NCI-H345 treated with DMSO at 0.1 percent for 48 hours (cell line): ENCODE results near the gene LRBA.
"Not testable (repeated sequence)": the region's sequence is repeated elsewhere in the genome, so short reads cannot be mapped to it uniquely, and the experiment has no call there.

Experiments
- DNase-seq: peaks from one replicate; lab custom pipeline; 2025; ENCODE audit not compliant: unreplicated experiment; lab: John Stamatoyannopoulos, UW

The LRBA gene

DNA sequence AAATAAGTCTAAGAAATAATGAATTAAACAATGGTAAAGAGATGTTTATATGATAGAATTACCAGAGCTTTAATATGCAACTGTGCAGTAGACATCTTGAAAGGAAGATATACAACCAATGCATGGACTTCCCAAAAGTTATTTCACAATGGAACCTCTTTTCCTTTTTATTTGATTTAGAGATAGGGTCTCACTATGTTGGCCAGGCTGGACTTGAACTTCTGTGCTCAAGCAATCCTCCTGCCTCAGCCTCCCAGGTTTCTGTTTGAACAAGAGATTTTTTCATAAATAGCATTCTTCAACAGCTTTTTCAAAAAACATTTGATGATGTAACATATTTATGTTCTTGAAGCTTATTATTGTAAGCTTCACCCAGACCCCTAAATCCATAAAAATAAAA, 72.0 kb downstream of the LRBA start:
- no peak for DNase-seq

DNA sequence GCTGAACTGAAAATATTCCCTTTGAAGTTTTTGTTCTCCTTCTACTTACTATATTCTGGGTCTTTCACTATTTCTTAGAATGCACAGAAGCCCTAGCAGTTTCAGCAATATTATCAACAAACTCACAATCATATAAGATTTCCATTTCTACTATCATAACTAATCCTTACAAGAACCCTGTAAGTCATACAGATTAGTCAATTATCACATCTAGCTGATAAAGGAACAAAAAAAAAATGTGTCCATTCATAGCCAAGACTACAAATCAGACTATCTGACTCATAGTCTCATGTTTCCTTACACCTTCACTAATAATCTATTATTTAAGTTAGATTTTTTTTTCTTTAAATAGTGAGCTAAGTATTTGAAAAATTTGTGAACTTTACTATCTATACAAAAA, 72.5 kb downstream of the LRBA start:
- no peak for DNase-seq

DNA sequence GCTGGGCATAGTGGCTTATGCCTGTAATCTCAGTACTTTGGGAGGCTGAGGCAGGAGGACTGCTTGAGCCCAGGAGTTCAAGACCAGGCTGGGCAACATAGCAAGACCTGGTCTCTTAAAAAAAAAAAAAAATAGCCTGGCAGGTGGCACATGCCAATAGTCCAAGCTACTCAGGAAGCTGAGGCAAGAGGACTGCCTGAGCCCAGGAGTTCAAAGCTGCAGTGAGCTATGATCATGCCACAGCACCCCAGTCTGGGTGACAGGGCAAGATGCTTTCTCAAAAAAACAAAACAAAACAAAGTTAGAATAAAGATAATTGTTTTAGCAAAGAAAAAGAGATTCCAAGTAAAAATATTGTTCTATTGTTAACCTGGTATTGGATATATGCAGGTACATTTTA, 75.0 kb downstream of the LRBA start:
- no peak for DNase-seq

- DNase-seq: no peak
Observed at GRCh38 chr4:150939530-150939929, 75.6 kb downstream of the LRBA start.

DNA sequence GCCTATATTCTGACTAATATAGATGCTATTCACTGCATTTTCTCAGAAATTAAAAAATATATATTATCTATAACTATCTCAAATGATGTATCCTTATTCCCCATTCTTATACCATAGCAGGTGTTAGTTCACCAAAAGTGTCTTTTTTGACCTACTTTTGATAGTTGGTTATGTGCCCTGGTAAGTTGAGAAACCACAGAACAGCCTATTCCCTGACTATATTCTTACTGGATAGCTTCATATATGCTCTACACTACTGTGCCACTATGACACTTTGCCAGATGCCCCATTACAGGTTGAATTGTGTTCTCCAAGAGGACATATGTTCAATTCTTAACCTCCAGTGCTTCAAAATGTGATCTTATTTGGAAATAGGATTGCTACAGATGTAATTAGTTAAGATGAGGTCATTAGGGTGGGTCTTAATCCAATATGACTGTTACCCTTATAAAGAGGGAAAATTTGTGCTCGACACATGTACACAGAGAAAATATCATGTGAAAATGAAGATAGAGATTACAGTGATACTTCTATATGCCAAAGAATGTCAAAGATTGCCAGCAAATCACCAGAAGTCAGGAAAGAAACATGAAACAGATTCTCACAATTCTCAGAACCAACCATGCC, 76.1 kb downstream of the LRBA start:
- DNase-seq: no peak

- no peak for DNase-seq
Observed at GRCh38 chr4:150938417-150938816, 76.7 kb downstream of the LRBA start.

DNA sequence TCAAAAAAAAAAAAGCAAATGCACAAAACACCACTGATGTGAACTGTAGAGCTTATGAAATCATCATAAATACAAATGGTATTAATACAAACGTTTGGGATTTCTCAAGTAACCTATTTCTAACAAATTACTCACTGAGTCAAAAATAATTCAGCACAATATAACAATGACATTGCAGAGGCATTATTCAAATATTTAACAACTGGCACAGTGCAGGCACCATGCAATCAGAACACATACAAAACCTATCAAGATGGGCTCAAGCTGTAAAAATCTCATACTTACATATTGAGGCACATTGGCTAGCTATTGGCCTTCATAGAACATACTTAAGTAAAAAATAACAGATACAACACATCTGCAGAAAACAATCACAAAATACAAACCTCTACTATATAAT, 81.1 kb downstream of the LRBA start:
- DNase-seq: no peak

GRCh38 chr4:150931796-150932195, 83.3 kb downstream of the LRBA start:
- no peak for DNase-seq

DNA sequence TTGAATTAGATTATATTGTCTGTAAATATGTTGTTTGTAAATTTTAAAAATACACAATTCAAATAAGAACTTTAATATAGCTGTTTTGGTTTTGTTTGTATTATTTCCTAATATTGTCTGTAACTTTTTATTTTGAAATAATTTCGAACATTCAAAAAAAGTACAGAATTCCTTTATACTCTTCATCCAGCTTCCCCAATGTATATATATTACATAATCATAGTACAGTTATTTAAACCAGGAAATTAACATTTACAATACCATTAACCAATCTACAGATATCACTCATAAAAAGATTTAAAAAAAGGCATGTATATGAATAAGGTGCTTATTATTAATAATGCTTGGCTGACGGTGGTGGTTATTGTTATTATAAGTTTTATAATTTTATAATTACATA, 84.1 kb downstream of the LRBA start:
- no peak for DNase-seq

GRCh38 chr4:150923945-150924344, 91.1 kb downstream of the LRBA start:
- no peak for DNase-seq

GRCh38 chr4:150921486-150921885, 93.6 kb downstream of the LRBA start:
- not testable (repeated sequence) for DNase-seq

DNA sequence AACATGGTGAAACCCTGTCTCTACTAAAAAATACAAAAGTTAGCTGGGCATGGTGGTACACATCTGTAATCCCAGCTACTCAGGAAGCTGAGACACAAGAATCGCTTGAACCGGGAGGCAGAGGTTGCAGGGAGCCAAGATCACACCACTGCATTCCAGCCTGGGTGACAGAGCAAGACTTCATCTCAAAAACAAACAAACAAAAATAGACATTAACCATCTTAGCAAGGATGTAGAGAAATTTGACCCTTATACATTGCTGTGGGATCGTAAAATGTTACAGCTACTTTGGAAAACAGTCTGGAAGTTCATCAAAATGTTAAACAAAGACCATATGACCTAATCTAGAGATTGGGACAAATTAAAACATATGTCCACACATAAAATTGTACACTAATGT, 96.5 kb downstream of the LRBA start:
- DNase-seq: not testable (repeated sequence)

DNA sequence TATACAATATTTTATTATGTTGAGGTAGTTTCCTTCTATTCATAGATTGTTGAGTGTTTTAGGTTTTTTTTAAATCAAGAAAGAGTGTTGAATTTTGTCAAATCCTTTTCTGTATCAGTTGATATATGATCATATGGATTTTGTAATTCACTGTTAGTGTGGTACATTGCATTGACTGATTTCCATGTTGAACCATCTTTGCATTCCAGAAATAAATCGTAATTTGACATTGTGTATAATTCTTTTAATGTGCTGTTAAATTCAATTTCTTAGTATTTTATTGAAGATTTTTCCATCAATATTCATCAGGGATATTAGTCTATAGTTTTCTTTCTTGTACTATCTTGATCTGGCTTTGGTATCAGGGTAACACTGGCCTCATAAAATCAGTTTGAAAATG, 103.8 kb downstream of the LRBA start:
- no peak for DNase-seq

DNA sequence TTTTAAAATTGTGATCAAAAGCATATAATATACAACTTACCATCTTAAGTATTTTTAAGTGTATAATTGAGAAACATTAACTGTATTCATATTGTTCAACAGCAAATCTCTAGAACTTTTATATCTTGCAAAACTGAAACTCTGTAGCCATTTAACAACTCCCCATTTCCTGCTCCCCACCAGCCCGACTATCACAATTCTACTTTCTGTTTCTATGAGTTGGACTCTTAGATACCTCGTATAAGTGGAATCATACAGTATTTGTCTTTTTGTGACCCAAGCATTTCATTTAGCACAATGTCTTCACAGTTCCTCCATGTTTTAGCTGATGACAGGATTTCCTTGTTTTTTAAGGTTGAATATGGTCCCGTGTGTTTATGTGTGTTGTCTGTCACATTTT, 106.0 kb downstream of the LRBA start:
- DNase-seq: no peak

DNA sequence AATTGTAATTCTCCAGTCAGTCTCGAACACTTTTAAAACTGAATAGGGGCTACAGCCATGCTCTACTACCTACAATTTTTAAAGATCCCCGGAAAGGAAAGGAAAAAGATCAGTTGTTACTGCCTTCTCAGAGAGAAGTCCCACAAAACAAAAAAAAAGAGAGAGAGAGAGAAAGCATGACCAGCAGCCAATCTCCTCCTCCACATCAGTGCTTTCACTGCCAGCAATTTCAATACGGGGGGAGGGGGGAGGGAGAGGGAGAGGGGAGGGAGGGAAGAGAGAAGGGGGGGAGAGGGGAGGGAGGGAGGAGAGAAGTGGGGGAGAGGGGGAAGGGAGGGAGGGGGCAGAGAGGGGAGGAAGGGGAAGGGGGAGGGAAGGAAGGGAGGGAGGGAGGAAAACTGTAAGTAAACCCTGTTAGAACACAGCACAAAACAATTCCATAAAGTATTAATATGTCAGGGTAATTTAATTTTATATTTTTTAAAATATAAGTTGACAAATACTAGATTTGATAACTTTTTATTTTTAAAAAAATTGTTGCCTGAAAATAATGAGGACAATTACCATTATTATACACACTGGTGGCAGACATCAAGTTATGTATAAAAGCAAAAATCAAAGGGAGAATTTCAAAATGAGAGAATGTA, 108.0 kb downstream of the LRBA start:
- no peak for DNase-seq

- DNase-seq: no peak
Observed at GRCh38 chr4:150904671-150905070, 110.4 kb downstream of the LRBA start.

DNA sequence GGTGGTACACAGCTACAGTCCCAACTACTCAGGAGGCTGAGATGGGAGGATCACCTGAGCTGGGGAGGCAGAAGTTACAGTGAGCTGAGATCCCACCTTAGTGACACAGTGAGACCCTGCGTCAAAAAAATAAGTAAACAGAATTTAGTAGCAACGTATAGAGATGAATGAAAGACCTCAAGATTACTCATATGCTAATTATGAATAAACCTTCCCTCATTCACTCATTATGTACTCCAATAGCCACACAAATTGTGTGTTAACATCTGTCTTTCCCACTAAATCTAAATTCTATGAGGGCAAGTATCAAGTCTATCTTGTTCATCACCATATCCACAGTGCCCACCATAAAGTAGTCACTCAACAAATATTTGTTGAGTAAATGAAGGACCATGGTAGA, 111.5 kb downstream of the LRBA start:
- DNase-seq: no peak

GRCh38 chr4:150896497-150896896, 118.6 kb downstream of the LRBA start:
- DNase-seq: no peak

- DNase-seq: no peak
Observed at GRCh38 chr4:150890246-150890645, 124.8 kb downstream of the LRBA start.

GRCh38 chr4:150889306-150889705, 125.8 kb downstream of the LRBA start:
- DNase-seq: no peak

DNA sequence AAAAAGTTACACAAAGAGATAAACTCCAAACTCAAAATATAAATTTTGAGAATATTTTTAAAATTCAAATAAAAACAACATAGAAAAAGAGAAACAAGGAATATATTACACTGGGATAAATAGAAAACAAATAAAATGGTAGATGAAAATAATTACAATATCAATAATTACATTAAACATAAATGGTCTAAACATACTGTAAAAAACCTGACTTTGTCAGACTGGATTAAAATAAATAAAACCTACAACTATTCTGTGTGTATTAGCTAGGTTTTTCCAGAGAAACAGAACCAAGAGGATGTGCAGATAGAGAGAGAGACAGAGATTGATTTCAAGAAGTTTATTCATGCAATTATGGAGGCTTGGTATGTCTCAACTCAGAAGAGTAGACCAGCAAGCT, 126.5 kb downstream of the LRBA start:
- no peak for DNase-seq

- DNase-seq: no peak
Observed at GRCh38 chr4:150888217-150888616, 126.9 kb downstream of the LRBA start.

DNA sequence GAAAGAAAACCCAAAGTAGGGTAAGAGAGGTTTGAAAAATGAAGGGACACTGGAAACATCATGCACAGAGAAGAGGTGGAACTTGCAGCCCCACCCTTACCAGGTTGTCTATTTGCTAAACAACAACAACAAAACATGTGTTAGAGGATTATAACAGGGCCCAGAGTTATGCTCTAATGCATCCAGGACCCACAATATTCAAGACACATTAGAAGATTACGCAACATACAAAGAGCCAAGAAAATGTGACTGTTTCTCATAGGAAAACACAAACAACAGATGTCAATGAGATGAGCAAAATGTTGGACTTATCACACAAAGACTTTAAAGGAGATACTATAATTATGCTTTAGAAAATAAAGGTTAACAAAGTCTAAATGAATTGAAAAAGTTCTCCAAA, 128.5 kb downstream of the LRBA start:
- no peak for DNase-seq
